ENCODE results near the gene XAGE1A. TPM values are rescaled to one million over a fixed set of nuclear protein-coding genes. Genes with fewer than 3 reads are reported as not detected.
"Not testable (repeated sequence)": the region's sequence is repeated elsewhere in the genome, so short reads cannot be mapped to it uniquely, and the experiment has no call there.

XAGE1A gene
- total and polyA plus RNA-seq, 2 donors (not counting 1 experiment from before 2014, with no cell fraction given) = not detected

- POLR2A ChIA-PET = no interaction called here
- H3K9ac ChIP-seq (ENCODE audit: low read length) = no peak overlapping the region
- no peak overlapping the region for H3K27ac ChIP-seq (ENCODE audit: low read length in 2 of 2)
- no peaks in the 10 kb centered on the region for H3K27me3 ChIP-seq (replicated peaks in 1 of 4; ENCODE audit: control extremely low read depth in 1 of 4, control insufficient read depth in 3 of 4, insufficient read depth in 4 of 4, low read length in 3 of 4)
- H3K9me3 ChIP-seq (ENCODE audit: control extremely low read depth in 1 of 3, control insufficient read depth in 2 of 3, insufficient read depth in 1 of 3, low read length in 2 of 3) = no peaks in the 10 kb centered on the region
- Mint-ChIP-seq H3K27me3 (peaks cover 8% of the 10 kb centered on the region), H3K4me1 (no peaks in the 10 kb centered on the region), H3K27ac (no peak overlapping the region), H3K9me3 (ENCODE audit: insufficient read depth) (no peaks in the 10 kb centered on the region), H3K4me3 (no peak overlapping the region)
- no peak for TF ChIP-seq CTCF (IDR thresholded peaks at IDR 0.05)
- TF ChIP-seq EZH2 (IDR thresholded peaks at IDR 0.05; ENCODE audit: borderline replicate concordance, insufficient read depth, low read depth, low read length, poor library complexity, severe bottlenecking) = no peak
- no peak overlapping the region for H3K4me3 ChIP-seq (ENCODE audit: control extremely low read depth in 1 of 5, extremely low read depth in 1 of 5, insufficient read depth in 1 of 5, low read depth in 2 of 5, low read length in 4 of 5)
- no peaks in the 10 kb centered on the region for H3K4me1 ChIP-seq (ENCODE audit: control insufficient read depth in 2 of 2, insufficient read depth in 2 of 2, low read length in 2 of 2)
- DNase-seq = no peak
- ATAC-seq (ENCODE audit: low read depth) = no peak
- no peaks in the 10 kb centered on the region for H4K20me1 ChIP-seq (ENCODE audit: control insufficient read depth, insufficient read depth, low read length, poor library complexity, severe bottlenecking)
- WGBS (ENCODE audit: insufficient coverage) = 100% methylated on average over 1 of the region's 3 CpGs
- intact Hi-C loops (cut with micrococcal nuclease) = no loop called here
- no peak overlapping the region for H3K4me2 ChIP-seq (replicated peaks; ENCODE audit: low read depth, low read length, poor library complexity, severe bottlenecking)
- H3K36me3 ChIP-seq (replicated peaks in 1 of 2; ENCODE audit: control extremely low read depth in 1 of 2, control insufficient read depth in 1 of 2, extremely low read depth in 1 of 2, insufficient read depth in 2 of 2, low read length in 1 of 2) = no peaks in the 10 kb centered on the region
- CTCF ChIA-PET = no interaction called here
- H3K79me2 ChIP-seq (ENCODE audit: control insufficient read depth, insufficient read depth, low read length) = no peaks in the 10 kb centered on the region
- no peak overlapping the region for H2AFZ ChIP-seq (ENCODE audit: insufficient read depth, low read depth, low read length, poor library complexity, severe bottlenecking)
These were observed 11.7 kb downstream of the XAGE1A start for GRCh38 chrX:52507331-52507730.

- Histone ChIP-seq H3K9ac (ENCODE audit: low read length) (no peak overlapping the region), H3K4me2 (replicated peaks; ENCODE audit: low read depth, low read length, poor library complexity, severe bottlenecking) (no peak overlapping the region), H3K36me3 (replicated peaks in 1 of 2; ENCODE audit: control extremely low read depth in 1 of 2, control insufficient read depth in 1 of 2, extremely low read depth in 1 of 2, insufficient read depth in 2 of 2, low read length in 1 of 2) (no peaks in the 10 kb centered on the region), H3K9me3 (ENCODE audit: control extremely low read depth in 1 of 3, control insufficient read depth in 2 of 3, insufficient read depth in 1 of 3, low read length in 2 of 3) (no peaks in the 10 kb centered on the region), H3K79me2 (ENCODE audit: control insufficient read depth, insufficient read depth, low read length) (no peaks in the 10 kb centered on the region), H3K27me3 (replicated peaks in 1 of 4; ENCODE audit: control extremely low read depth in 1 of 4, control insufficient read depth in 3 of 4, insufficient read depth in 4 of 4, low read length in 3 of 4) (no peaks in the 10 kb centered on the region), H3K4me1 (ENCODE audit: control insufficient read depth in 2 of 2, insufficient read depth in 2 of 2, low read length in 2 of 2) (no peaks in the 10 kb centered on the region), H3K27ac (ENCODE audit: low read length in 2 of 2) (no peak overlapping the region), H2AFZ (ENCODE audit: insufficient read depth, low read depth, low read length, poor library complexity, severe bottlenecking) (no peak overlapping the region), H4K20me1 (ENCODE audit: control insufficient read depth, insufficient read depth, low read length, poor library complexity, severe bottlenecking) (no peaks in the 10 kb centered on the region), H3K4me3 (ENCODE audit: control extremely low read depth in 1 of 5, extremely low read depth in 1 of 5, insufficient read depth in 1 of 5, low read depth in 2 of 5, low read length in 4 of 5) (no peak overlapping the region)
- Mint-ChIP-seq H3K4me3 (no peak overlapping the region), H3K27ac (no peak overlapping the region), H3K4me1 (no peaks in the 10 kb centered on the region), H3K9me3 (ENCODE audit: insufficient read depth) (no peaks in the 10 kb centered on the region), H3K27me3 (peaks cover 5% of the 10 kb centered on the region)
- ATAC-seq (ENCODE audit: low read depth) = no peak
- ChIA-PET CTCF (no interaction called here), POLR2A (no interaction called here)
- intact Hi-C loops (cut with micrococcal nuclease) = no loop called here
- 66% methylated on average over 6 of the region's 6 CpGs for WGBS (ENCODE audit: insufficient coverage)
- TF ChIP-seq CTCF (IDR thresholded peaks at IDR 0.05) = no peak
- no peak for TF ChIP-seq EZH2 (IDR thresholded peaks at IDR 0.05; ENCODE audit: borderline replicate concordance, insufficient read depth, low read depth, low read length, poor library complexity, severe bottlenecking)
- no peak for DNase-seq
These were observed 14.3 kb downstream of the XAGE1A start for GRCh38 chrX:52509916-52510315.

GRCh38 chrX:52511126-52511525 is 15.5 kb downstream of the XAGE1A start:
- POLR2A ChIA-PET = not testable (repeated sequence)

More at GRCh38 chrX:52511126-52511525, 15.5 kb downstream of the XAGE1A start:
- H2AFZ ChIP-seq (ENCODE audit: insufficient read depth, low read depth, low read length, poor library complexity, severe bottlenecking); CTCF ChIA-PET; ATAC-seq (ENCODE audit: low read depth); H3K79me2 ChIP-seq (ENCODE audit: control insufficient read depth, insufficient read depth, low read length); H3K9me3 Mint-ChIP-seq (ENCODE audit: insufficient read depth); H3K27me3 ChIP-seq (replicated peaks in 1 of 4; ENCODE audit: control extremely low read depth in 1 of 4, control insufficient read depth in 3 of 4, insufficient read depth in 4 of 4, low read length in 3 of 4); intact Hi-C loops (cut with micrococcal nuclease); H3K27ac Mint-ChIP-seq; H3K4me3 ChIP-seq (ENCODE audit: control extremely low read depth in 1 of 5, extremely low read depth in 1 of 5, insufficient read depth in 1 of 5, low read depth in 2 of 5, low read length in 4 of 5); H3K27me3 Mint-ChIP-seq; H3K4me1 ChIP-seq (ENCODE audit: control insufficient read depth in 2 of 2, insufficient read depth in 2 of 2, low read length in 2 of 2); H3K4me1 Mint-ChIP-seq; H3K9ac ChIP-seq (ENCODE audit: low read length); H3K9me3 ChIP-seq (ENCODE audit: control extremely low read depth in 1 of 3, control insufficient read depth in 2 of 3, insufficient read depth in 1 of 3, low read length in 2 of 3); H3K4me3 Mint-ChIP-seq; H3K36me3 ChIP-seq (replicated peaks in 1 of 2; ENCODE audit: control extremely low read depth in 1 of 2, control insufficient read depth in 1 of 2, extremely low read depth in 1 of 2, insufficient read depth in 2 of 2, low read length in 1 of 2); H4K20me1 ChIP-seq (ENCODE audit: control insufficient read depth, insufficient read depth, low read length, poor library complexity, severe bottlenecking); H3K27ac ChIP-seq (ENCODE audit: low read length in 2 of 2); DNase-seq; H3K4me2 ChIP-seq (replicated peaks; ENCODE audit: low read depth, low read length, poor library complexity, severe bottlenecking): not testable (repeated sequence)
- no CpG with 5 or more reads among the region's 6 CpGs for WGBS (ENCODE audit: insufficient coverage)
